GM12878 (cell line): ENCODE results near the gene SUSD2. TPM values are rescaled to one million over a fixed set of nuclear protein-coding genes. Genes with fewer than 3 reads are reported as not detected.

ENCODE experiments used
- ATAC-seq: fragments of 200-7000 bp; cut with Tn5 transposase; 3 replicates; pipeline ENCODE4 v1.9.1; 2020; ENCODE audit warnings: mild to moderate bottlenecking, moderate library complexity
- BruUV-seq: library from RNA; stranded (reverse); fragments of 400-500 nt; replicated peaks from 2 replicates; lab custom pipeline; 2021; lab: Mats Ljungman, UMichigan
- CTCF ChIA-PET: fragments of 300-600 bp; sonication (Branson Sonifier 250); formaldehyde crosslinking; extraction: SDS; loops from one replicate; lab custom pipeline; 2021; ENCODE audit warnings: inconsistent platforms; lab: Yijun Ruan, JAX
- POLR2A ChIA-PET: fragments of 350-600 bp; formaldehyde crosslinking; extraction: SDS; loops from one replicate; lab custom pipeline; 2021; ENCODE audit warnings: inconsistent platforms; lab: Charles Lee
- RAD21 ChIA-PET: fragments of 300-600 bp; sonication (Branson Sonifier 250); formaldehyde crosslinking; loops from one replicate; lab custom pipeline; 2023; ENCODE audit warnings: antibody characterized with exemption; ENCODE audit not compliant: unreplicated experiment; lab: Charles Lee
- SMC1A ChIA-PET: fragments of 300-600 bp; sonication (Branson Sonifier 250); formaldehyde crosslinking; loops from one replicate; lab custom pipeline; 2023; ENCODE audit not compliant: unreplicated experiment, uncharacterized antibody; lab: Charles Lee
- DNase-seq: peaks from one replicate; pipeline ENCODE4 v3.0.0-alpha.2; 2011; ENCODE audit warnings: low read depth, low spot score
- FAIRE-seq: peaks from 3 replicates; lab custom pipeline; 2011; peaks lifted over from hg19 to GRCh38; lab: Jason Lieb, UNC
- H2AFZ ChIP-seq: 2 replicates; pipeline ENCODE4 v1.6.0; 2011; ENCODE audit warnings: low read depth, low read length, control low read depth; ENCODE audit not compliant: control insufficient read depth
- H3K27ac ChIP-seq: 2 replicates; pipeline ENCODE4 v1.5.1; 2011; ENCODE audit warnings: control low read depth; ENCODE audit not compliant: control insufficient read depth, insufficient read depth
- H3K27me3 ChIP-seq, 2 experiments: replicated peaks in 1 of 2; 2 replicates each; pipeline versions ENCODE4 v1.6.0 to v1.6.1; 2011; ENCODE audit warnings: low read length in 1 of 2; ENCODE audit not compliant: control insufficient read depth in 2 of 2, insufficient read depth in 2 of 2
- H3K36me3 ChIP-seq, 2 experiments: 2 replicates each; pipeline ENCODE4 v1.5.1; 2011; ENCODE audit warnings: low read length in 1 of 2; ENCODE audit not compliant: control insufficient read depth in 2 of 2, insufficient read depth in 2 of 2
- H3K4me1 ChIP-seq: 2 replicates; pipeline ENCODE4 v1.6.1; 2011; ENCODE audit warnings: mild to moderate bottlenecking, low read length, moderate library complexity, mixed read lengths; ENCODE audit not compliant: control insufficient read depth, insufficient read depth
- H3K4me2 ChIP-seq: 2 replicates; pipeline ENCODE4 v1.6.0; 2011; ENCODE audit warnings: control low read depth; ENCODE audit not compliant: control insufficient read depth, insufficient read depth
- H3K4me3 ChIP-seq: fragments of 200-600 bp; sonication (generic); 2 replicates; pipeline ENCODE4 v1.5.1; 2016
- H3K79me2 ChIP-seq: 2 replicates; pipeline ENCODE4 v1.6.0; 2011; ENCODE audit warnings: low read length; ENCODE audit not compliant: control insufficient read depth, insufficient read depth
- H3K9ac ChIP-seq: 2 replicates; pipeline ENCODE4 v1.8.0; 2011; ENCODE audit warnings: low read length, control low read depth, mixed read lengths; ENCODE audit not compliant: control insufficient read depth, insufficient read depth
- H3K9me3 ChIP-seq: replicated peaks from 3 replicates; pipeline ENCODE4 v1.5.1; 2011; ENCODE audit warnings: mild to moderate bottlenecking, low read length; ENCODE audit not compliant: control insufficient read depth, insufficient read depth
- H4K20me1 ChIP-seq: 2 replicates; pipeline ENCODE4 v1.6.0; 2011; ENCODE audit not compliant: control insufficient read depth, insufficient read depth
- CBX3 ChIP-seq: fragments of 200-600 bp; sonication (generic); IDR thresholded peaks from 2 replicates; pipeline ENCODE4 v1.6.1; 2016; ENCODE audit warnings: low read depth, borderline replicate concordance
- HSF1 ChIP-seq: fragments of 150-350 bp; IDR thresholded peaks from 2 replicates; pipeline ENCODE4 v1.6.1; 2014; ENCODE audit warnings: mild to moderate bottlenecking, low read depth, low read length
- IKZF1 ChIP-seq: fragments of 450-650 bp; conservative IDR thresholded peaks from 2 replicates; pipeline ENCODE4 v1.6.1; 2017; ENCODE audit warnings: antibody characterized with exemption, mild to moderate bottlenecking
- NFYB ChIP-seq: IDR thresholded peaks from 2 replicates; pipeline ENCODE4 v1.6.1; 2011; ENCODE audit warnings: low read depth, mild to moderate bottlenecking, low read length, improper control_type of control experiment, moderate library complexity; ENCODE audit not compliant: insufficient read depth
- PKNOX1 ChIP-seq: fragments of 450-650 bp; IDR thresholded peaks from 2 replicates; pipeline ENCODE4 v1.6.1; 2016; ENCODE audit warnings: mild to moderate bottlenecking
- POLR2A ChIP-seq: IDR thresholded peaks from 2 replicates; pipeline ENCODE4 v1.6.1; 2011; ENCODE audit warnings: low read depth, mild to moderate bottlenecking, low read length
- POU2F2 ChIP-seq: IDR thresholded peaks from 3 replicates; pipeline ENCODE4 v1.6.1; 2011; ENCODE audit warnings: low read depth, mild to moderate bottlenecking, low read length, borderline replicate concordance
- RAD21 ChIP-seq: IDR thresholded peaks from 2 replicates; pipeline ENCODE4 v1.6.1; 2011; ENCODE audit warnings: mild to moderate bottlenecking, low read depth, low read length, moderate library complexity; ENCODE audit not compliant: insufficient read depth
- WRNIP1 ChIP-seq: IDR thresholded peaks from 2 replicates; pipeline ENCODE4 v1.6.1; 2011; ENCODE audit warnings: low read depth, low read length, improper control_type of control experiment, borderline replicate concordance
- WGBS: methylation state at CpG from one replicate; pipeline ENCODE4 v1.1.6; 2016; ENCODE audit warnings: low lambda C conversion rate; ENCODE audit not compliant: insufficient replicate concordance, insufficient coverage; ENCODE audit errors: missing lambda C conversion rate; 5-methylcytosine and 5-hydroxymethylcytosine counted together
- in situ Hi-C: fragments of 300-500 bp; cut with MboI; formaldehyde crosslinking; loops from 9 replicates; pipeline ENCODE4 v1.14.3; 2018; ENCODE audit warnings: mixed read lengths
- intact Hi-C: fragments of 100-400 bp; cut with micrococcal nuclease; formaldehyde crosslinking; loops from one replicate; pipeline ENCODE4 v1.14.2; 2022; ENCODE audit not compliant: unreplicated experiment
- polyA plus RNA-seq, 11 experiments: library from polyadenylated mRNA; depleted of rRNA in 4 of 11; unstranded in 6 of 11; stranded (reverse) in 5 of 11; fragments of >200 nt; fragmentation: Nextera tagmentation in 4 of 11; fragmentation: Illumina TruSeq in 1 of 11; extraction: Ambion mirVana in 4 of 11; extraction: Trizol in 1 of 11; gene quantifications; 1 replicate in 1 of 11; 2 replicates in 10 of 11; pipeline versions ENCODE4 v1.2.1 to v1.2.3, GENCODE V29; 2011 to 2016; ENCODE audit warnings: inconsistent platforms in 2 of 11, missing spikeins in 2 of 11, low read depth in 1 of 11
- total RNA-seq, 4 experiments: library from RNA; depleted of rRNA in 3 of 4; stranded (reverse); fragments of >200 nt in 3 of 4; fragmentation: Illumina TruSeq in 1 of 4; extraction: Trizol in 1 of 4; gene quantifications; 2 replicates each; pipeline versions ENCODE4 v1.2.1 to v1.2.3, GENCODE V29; 2013 to 2021
- TF ChIP-seq, protein P1 (sequence below): fragments of 450-650 bp; formaldehyde crosslinking; IDR thresholded peaks from 2 replicates; pipeline ENCODE4 v1.4.0; 2022; ENCODE audit warnings: mild to moderate bottlenecking, moderate library complexity

SUSD2 gene
- total and polyA plus RNA-seq, 10 of the 15 experiments (the other 5 are each of a cell fraction or from before 2014, with no cell fraction given) = 0.04 to 0.31 (median 0.11) TPM; not detected in 5

- H3K27me3 ChIP-seq = no peaks in the 10 kb centered on the region
- no peak for ATAC-seq
- H2AFZ ChIP-seq = no peak overlapping the region
- H3K9ac ChIP-seq = no peak overlapping the region
- no peaks in the 10 kb centered on the region for H4K20me1 ChIP-seq
- H3K4me2 ChIP-seq = no peak overlapping the region
- H3K36me3 ChIP-seq = no peaks in the 10 kb centered on the region
- intact Hi-C loops (no loop called here), in situ Hi-C loops (no loop called here)
- FAIRE-seq = no peak
- POLR2A ChIA-PET = interaction anchor here (1.2 kb wide), 1 partner anchor 36 kb away, joined by 3 read pairs; no protein-coding TSS in a partner anchor
- no peaks in the 10 kb centered on the region; the same call in 1 of the 2 replicates for H3K4me1 ChIP-seq
- RAD21 ChIA-PET = no interaction called here
- WGBS = 53% methylated on average over 5 of the region's 5 CpGs
- SMC1A ChIA-PET = interaction anchor here (3.1 kb wide), 1 partner anchor 40 kb away, joined by 16 read pairs; no protein-coding TSS in a partner anchor
- no peak for DNase-seq
- H3K79me2 ChIP-seq = no peaks in the 10 kb centered on the region
- BruUV-seq = no TSS peak
- no peak for TF ChIP-seq NFYB
- TF ChIP-seq IKZF1 = no peak
- TF ChIP-seq RAD21 = no peak
- no peak for TF ChIP-seq PKNOX1
- TF ChIP-seq POU2F2 = no peak
- TF ChIP-seq WRNIP1 = no peak
- TF ChIP-seq, protein P1, sequence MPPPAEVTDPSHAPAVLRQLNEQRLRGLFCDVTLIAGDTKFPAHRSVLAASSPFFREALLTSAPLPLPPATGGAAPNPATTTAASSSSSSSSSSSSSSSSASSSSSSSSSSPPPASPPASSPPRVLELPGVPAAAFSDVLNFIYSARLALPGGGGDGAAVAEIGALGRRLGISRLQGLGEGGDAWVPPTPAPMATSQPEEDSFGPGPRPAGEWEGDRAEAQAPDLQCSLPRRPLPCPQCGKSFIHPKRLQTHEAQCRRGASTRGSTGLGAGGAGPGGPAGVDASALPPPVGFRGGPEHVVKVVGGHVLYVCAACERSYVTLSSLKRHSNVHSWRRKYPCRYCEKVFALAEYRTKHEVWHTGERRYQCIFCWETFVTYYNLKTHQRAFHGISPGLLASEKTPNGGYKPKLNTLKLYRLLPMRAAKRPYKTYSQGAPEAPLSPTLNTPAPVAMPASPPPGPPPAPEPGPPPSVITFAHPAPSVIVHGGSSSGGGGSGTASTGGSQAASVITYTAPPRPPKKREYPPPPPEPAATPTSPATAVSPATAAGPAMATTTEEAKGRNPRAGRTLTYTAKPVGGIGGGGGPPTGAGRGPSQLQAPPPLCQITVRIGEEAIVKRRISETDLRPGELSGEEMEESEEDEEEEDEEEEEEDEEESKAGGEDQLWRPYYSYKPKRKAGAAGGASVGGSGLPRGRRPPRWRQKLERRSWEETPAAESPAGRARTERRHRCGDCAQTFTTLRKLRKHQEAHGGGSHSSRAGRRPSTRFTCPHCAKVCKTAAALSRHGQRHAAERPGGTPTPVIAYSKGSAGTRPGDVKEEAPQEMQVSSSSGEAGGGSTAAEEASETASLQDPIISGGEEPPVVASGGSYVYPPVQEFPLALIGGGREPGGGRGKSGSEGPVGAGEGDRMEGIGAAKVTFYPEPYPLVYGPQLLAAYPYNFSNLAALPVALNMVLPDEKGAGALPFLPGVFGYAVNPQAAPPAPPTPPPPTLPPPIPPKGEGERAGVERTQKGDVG = no peak
- no peak for TF ChIP-seq CBX3
- no peak for TF ChIP-seq HSF1
- TF ChIP-seq POLR2A = no peak
- CTCF ChIA-PET = interaction anchor here (1.6 to 3.0 kb wide), 3 partner anchors 36 to 55 kb away, joined by 6 to 27 read pairs (median 8); no protein-coding TSS in a partner anchor
- no peak overlapping the region for H3K4me3 ChIP-seq
- no peak overlapping the region for H3K27ac ChIP-seq
- no peaks in the 10 kb centered on the region for H3K9me3 ChIP-seq
These were observed 10.6 kb downstream of the SUSD2 start for GRCh38 chr22:24191893-24192292.
